Rectal smooth muscle tissue (tissue), 1 donor: ENCODE data around the gene GPR42.

ENCODE experiments used
- H3K27ac ChIP-seq: one replicate; pipeline ENCODE4 v1.7.0; 2013; ENCODE audit warnings: low read depth, low read length, inconsistent platforms
- H3K27me3 ChIP-seq: one replicate; pipeline ENCODE4 v1.7.0; 2013; ENCODE audit warnings: low read length; ENCODE audit not compliant: control insufficient read depth, insufficient read depth
- H3K36me3 ChIP-seq: one replicate; pipeline ENCODE4 v1.7.0; 2013; ENCODE audit warnings: low read length; ENCODE audit not compliant: control insufficient read depth, insufficient read depth
- H3K4me1 ChIP-seq: one replicate; pipeline ENCODE4 v1.7.0; 2013; ENCODE audit warnings: low read length; ENCODE audit not compliant: control insufficient read depth, insufficient read depth
- H3K4me3 ChIP-seq: one replicate; pipeline ENCODE4 v1.7.0; 2013; ENCODE audit warnings: low read length
- H3K9ac ChIP-seq: one replicate; pipeline ENCODE4 v1.7.0; 2013; ENCODE audit warnings: low read length

GPR42 gene, protein sequence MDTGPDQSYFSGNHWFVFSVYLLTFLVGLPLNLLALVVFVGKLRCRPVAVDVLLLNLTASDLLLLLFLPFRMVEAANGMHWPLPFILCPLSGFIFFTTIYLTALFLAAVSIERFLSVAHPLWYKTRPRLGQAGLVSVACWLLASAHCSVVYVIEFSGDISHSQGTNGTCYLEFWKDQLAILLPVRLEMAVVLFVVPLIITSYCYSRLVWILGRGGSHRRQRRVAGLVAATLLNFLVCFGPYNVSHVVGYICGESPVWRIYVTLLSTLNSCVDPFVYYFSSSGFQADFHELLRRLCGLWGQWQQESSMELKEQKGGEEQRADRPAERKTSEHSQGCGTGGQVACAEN

GRCh38 chr19:35370722-35371121, at the start of gene GPR42:
Gene GPR42, plus strand, starts transcription at chr19:35371068. Its CDS starts 292 bp downstream, at chr19:35371360.
- Histone ChIP-seq H3K27ac (no peak within 1 kb of the TSS), H3K27me3 (no peaks in the 10 kb centered on the region), H3K4me3 (no peak within 1 kb of the TSS), H3K9ac (no peak within 1 kb of the TSS), H3K36me3 (no peaks in the 10 kb centered on the region), H3K4me1 (no peaks in the 10 kb centered on the region)

GRCh38 chr19:35321291-35321690, 49.6 kb upstream of the GPR42 start:
- Histone ChIP-seq H3K9ac (no peak overlapping the region), H3K36me3 (no peaks in the 10 kb centered on the region), H3K4me1 (no peaks in the 10 kb centered on the region), H3K27ac (no peak overlapping the region), H3K27me3 (no peaks in the 10 kb centered on the region), H3K4me3 (no peak overlapping the region)

- Histone ChIP-seq H3K9ac (no peak overlapping the region), H3K27me3 (no peaks in the 10 kb centered on the region), H3K4me1 (no peaks in the 10 kb centered on the region), H3K27ac (no peak overlapping the region), H3K4me3 (no peak overlapping the region), H3K36me3 (no peaks in the 10 kb centered on the region)
These were observed 48.9 kb upstream of the GPR42 start for GRCh38 chr19:35322014-35322413.

GRCh38 chr19:35327642-35328041, 43.2 kb upstream of the GPR42 start:
- H3K27me3 ChIP-seq: no peaks in the 10 kb centered on the region
- H3K9ac ChIP-seq: no peak overlapping the region
- H3K4me3 ChIP-seq: no peak overlapping the region
- H3K36me3 ChIP-seq: no peaks in the 10 kb centered on the region
- H3K27ac ChIP-seq: no peak overlapping the region
- no peaks in the 10 kb centered on the region for H3K4me1 ChIP-seq

DNA sequence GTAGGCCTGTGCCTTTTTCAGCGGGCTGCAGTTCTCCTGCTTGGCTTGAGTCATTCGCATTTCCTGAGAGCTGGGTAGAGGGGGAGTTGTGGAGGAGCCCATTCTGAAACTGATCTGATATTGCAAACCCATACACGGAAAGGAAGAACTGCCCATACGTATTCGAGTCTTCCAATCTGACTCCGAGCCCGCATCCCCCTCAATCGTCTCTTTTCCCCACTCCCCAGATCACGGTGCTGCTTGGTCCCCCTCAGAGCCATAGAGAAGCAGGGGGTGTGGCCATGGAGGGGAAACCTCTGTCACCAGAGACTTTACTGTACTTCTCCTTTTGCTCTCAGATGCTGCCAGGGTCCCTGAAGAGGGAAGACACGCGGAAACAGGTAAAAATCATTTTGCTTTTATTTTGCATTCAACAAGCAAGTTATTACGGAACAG, 42.0 kb upstream of the GPR42 start, which contains the start of gene CD22:
TSS of gene CD22 (plus strand) at position 337 of the 435 bp plus-strand sequence. CDS start 2,854 bp downstream, outside the sequence.
- Histone ChIP-seq H3K27me3 (no peaks in the 10 kb centered on the region), H3K4me1 (no peaks in the 10 kb centered on the region), H3K9ac (no peak within 1 kb of the TSS), H3K4me3 (no peak within 1 kb of the TSS), H3K36me3 (no peaks in the 10 kb centered on the region), H3K27ac (no peak within 1 kb of the TSS)

DNA sequence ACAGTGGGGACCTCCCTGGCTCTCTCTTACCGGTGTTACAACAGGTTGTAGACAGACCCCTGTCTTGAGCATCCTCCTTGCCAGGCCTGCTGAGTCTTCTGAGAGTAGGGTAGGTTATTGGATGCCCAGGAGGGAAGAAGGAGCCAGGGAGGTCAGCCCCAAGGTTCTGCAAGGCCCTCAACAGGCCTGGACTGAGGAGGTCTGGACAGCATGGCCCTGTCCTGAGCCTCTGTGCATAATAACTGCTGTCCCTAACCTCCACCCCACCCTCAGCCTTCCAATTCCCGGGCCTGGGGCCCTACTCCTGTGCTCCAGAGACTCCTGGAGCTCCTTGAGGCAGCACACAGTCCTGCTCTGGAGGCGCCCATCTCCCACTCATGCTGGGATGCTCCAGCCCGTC, 41.5 kb upstream of the GPR42 start:
- Histone ChIP-seq H3K4me3 (no peak overlapping the region), H3K36me3 (no peaks in the 10 kb centered on the region), H3K4me1 (no peaks in the 10 kb centered on the region), H3K27me3 (no peaks in the 10 kb centered on the region), H3K27ac (no peak overlapping the region), H3K9ac (no peak overlapping the region)

DNA sequence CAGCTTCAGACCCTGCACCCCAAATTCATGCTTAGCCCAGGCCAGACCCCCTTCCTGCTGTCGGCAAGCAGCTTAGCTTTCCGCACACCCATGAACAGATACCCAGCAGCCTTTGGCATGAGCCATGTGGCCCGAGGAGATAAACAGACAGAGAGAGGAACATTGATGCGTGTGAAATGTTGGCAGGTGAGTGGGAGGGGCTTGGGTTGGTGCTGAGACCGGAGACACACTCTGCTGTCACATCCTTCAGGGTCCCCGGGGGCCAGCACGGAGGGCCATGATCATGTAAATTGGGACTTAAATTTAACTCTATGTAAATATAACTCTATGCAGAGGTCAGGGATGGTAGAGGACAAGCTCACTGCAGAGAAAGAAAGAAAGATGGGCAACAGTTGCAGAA, 40.4 kb upstream of the GPR42 start:
- no peaks in the 10 kb centered on the region for H3K36me3 ChIP-seq
- H3K9ac ChIP-seq: no peak overlapping the region
- H3K4me1 ChIP-seq: no peaks in the 10 kb centered on the region
- H3K27me3 ChIP-seq: no peaks in the 10 kb centered on the region
- H3K27ac ChIP-seq: no peak overlapping the region
- H3K4me3 ChIP-seq: no peak overlapping the region

DNA sequence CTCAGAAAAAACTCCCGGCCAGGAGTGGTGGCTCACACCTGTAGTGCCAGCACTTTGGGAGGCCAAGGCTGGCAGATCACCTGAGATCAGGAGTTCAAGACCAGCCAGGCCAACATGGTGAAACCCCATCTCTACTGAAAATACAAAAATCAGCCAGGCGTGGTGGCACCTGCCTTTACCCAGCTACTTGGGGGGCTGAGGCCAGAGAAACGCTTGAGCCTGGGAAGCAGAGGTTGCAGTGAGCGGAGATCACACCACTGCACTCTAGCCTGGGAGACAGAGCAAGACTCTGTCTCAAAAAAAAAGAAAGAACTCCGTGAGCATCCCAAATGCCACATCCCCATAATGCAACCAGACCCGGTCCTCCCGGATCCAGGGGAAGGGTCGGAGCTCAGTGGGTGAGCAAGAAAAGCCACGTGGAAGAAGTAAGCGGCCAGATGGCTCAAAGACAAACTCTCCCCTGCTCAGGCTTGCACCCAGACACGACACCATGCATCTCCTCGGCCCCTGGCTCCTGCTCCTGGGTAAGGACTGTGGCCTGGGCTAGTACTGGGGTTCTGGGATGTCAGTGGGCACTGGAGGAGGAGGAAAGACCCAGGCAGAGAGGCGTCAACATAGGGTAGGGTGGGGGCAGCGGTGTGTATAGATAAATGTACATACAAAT, 39.2 kb upstream of the GPR42 start:
- Histone ChIP-seq H3K27ac (no peak overlapping the region), H3K36me3 (no peaks in the 10 kb centered on the region), H3K27me3 (no peaks in the 10 kb centered on the region), H3K4me1 (no peaks in the 10 kb centered on the region), H3K4me3 (no peak overlapping the region), H3K9ac (no peak overlapping the region)

- Histone ChIP-seq H3K4me1 (no peaks in the 10 kb centered on the region), H3K27me3 (no peaks in the 10 kb centered on the region), H3K4me3 (no peak overlapping the region), H3K27ac (no peak overlapping the region), H3K9ac (no peak overlapping the region), H3K36me3 (no peaks in the 10 kb centered on the region)
These were observed 38.1 kb upstream of the GPR42 start for GRCh38 chr19:35332817-35333216.

DNA sequence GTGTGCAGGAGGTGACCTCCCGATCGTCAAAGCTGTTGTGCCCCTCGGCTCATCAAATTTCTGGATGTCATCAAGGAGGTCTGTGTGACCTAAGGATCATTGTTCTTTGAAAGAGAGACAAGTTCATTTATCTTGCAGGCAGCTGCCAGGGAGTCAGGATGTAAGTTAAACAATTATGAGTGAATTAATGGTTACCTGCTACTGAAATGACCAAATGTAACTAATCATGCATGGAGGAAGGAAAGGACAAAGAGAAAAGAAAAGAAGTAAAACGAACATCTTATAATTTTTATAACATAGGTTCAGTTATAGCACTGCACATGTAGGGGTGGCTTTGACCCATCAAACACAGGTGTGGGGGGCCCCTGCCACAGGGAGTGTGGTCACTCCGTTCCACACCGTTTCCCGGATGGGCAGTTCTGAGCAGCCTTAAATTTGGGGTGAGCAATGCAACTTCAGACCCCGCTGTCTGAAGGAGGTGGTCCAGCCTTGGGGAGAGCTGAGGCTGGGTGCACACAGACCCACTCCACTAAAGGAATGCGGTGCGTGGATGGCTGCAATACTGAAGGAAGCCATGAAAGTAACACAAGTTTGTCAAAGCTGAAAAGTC, 36.6 kb upstream of the GPR42 start:
- Histone ChIP-seq H3K4me3 (no peak overlapping the region), H3K9ac (no peak overlapping the region), H3K27ac (no peak overlapping the region), H3K36me3 (no peaks in the 10 kb centered on the region), H3K27me3 (no peaks in the 10 kb centered on the region), H3K4me1 (no peaks in the 10 kb centered on the region)

DNA sequence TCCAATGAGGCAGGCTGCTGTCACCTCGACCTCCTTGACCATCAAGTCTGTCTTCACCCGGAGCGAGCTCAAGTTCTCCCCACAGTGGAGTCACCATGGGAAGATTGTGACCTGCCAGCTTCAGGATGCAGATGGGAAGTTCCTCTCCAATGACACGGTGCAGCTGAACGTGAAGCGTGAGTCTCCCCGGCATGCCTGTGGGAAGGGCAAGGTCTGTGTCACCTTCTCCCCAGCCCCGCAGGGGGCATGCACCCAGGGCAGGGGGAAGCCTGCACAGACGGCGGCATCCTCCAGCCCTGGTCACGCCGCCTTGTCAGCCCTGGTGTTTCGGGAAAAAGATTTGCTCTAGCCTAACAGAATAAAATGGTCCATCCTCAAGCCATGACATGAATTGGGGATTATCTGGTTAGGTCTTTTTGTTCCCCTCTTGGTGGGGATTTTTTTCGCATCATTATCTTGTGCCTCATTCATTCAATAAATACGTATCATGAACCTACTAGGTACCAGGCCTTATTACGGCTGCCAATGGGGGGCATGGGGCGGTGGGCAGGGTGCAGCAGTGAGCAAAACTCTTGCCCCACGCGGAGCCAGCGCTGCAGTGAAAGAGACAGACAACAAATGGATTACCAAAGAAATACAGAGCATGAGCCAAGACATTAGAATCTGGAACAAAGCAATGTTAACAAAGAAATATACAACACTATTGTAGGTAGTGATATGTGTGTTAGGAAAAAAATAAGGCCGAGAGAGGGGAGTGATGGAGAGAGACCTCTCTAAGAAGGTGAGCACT, 34.5 kb upstream of the GPR42 start:
- Histone ChIP-seq H3K4me3 (no peak overlapping the region), H3K27ac (no peak overlapping the region), H3K27me3 (no peaks in the 10 kb centered on the region), H3K4me1 (no peaks in the 10 kb centered on the region), H3K36me3 (no peaks in the 10 kb centered on the region), H3K9ac (no peak overlapping the region)
